SK-N-SH (cell line): ENCODE measurements around the gene CDK13.

Experiments used
- CHD2 ChIP-seq: fragments of 150-350 bp; IDR thresholded peaks from 2 replicates; pipeline ENCODE4 v1.6.1; 2018; ENCODE audit warnings: low read length; ENCODE audit not compliant: partially characterized antibody
- EP300 ChIP-seq, 2 experiments: IDR thresholded peaks; 2 replicates each; pipeline versions ENCODE4 v1.4.0 to v1.6.1; 2012; ENCODE audit warnings: borderline replicate concordance in 1 of 2, low read depth in 1 of 2, low read length in 1 of 2
- MAX ChIP-seq: IDR thresholded peaks from 2 replicates; pipeline ENCODE4 v1.4.0; 2012; ENCODE audit warnings: low read depth
- RAD21 ChIP-seq: IDR thresholded peaks from 2 replicates; pipeline ENCODE4 v1.6.1; 2012; ENCODE audit warnings: mild to moderate bottlenecking, low read length
- RCOR1 ChIP-seq: fragments of 150-350 bp; IDR thresholded peaks from 2 replicates; pipeline ENCODE4 v1.6.1; 2017; ENCODE audit warnings: antibody characterized with exemption, low read length
- USF1 ChIP-seq: IDR thresholded peaks from 2 replicates; pipeline ENCODE4 v1.4.0; 2012; ENCODE audit warnings: low read depth, borderline replicate concordance
- USF2 ChIP-seq: fragments of 150-350 bp; IDR thresholded peaks from 2 replicates; pipeline ENCODE4 v1.6.1; 2017; ENCODE audit warnings: antibody characterized with exemption, low read length, low read depth, borderline replicate concordance
- TF ChIP-seq, protein P1 (sequence below): fragments of 200-600 bp; sonication (generic); IDR thresholded peaks from 2 replicates; pipeline ENCODE4 v1.6.1; 2017; ENCODE audit warnings: antibody characterized with exemption, mild to moderate bottlenecking, moderate library complexity

DNA sequence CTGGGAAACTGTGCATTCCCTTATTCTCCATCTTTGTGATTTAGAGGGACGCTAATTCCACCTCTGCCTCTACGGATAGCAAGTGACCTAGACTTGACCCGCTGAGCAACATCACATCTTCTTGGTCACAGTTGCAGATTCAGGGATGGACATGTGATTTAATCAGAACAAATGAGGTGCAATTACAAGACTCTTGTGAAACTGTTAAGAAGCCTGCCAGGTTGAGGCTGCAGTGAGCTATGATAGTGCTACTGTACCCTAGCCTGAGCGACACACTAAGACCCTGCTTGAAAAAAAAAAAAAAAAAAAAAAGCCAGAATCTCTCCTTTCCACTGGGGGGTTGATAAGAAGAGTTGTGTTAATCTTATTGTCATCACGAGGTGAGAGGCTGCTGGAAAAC is 170.0 kb downstream of the CDK13 start:
- TF ChIP-seq, protein P1, sequence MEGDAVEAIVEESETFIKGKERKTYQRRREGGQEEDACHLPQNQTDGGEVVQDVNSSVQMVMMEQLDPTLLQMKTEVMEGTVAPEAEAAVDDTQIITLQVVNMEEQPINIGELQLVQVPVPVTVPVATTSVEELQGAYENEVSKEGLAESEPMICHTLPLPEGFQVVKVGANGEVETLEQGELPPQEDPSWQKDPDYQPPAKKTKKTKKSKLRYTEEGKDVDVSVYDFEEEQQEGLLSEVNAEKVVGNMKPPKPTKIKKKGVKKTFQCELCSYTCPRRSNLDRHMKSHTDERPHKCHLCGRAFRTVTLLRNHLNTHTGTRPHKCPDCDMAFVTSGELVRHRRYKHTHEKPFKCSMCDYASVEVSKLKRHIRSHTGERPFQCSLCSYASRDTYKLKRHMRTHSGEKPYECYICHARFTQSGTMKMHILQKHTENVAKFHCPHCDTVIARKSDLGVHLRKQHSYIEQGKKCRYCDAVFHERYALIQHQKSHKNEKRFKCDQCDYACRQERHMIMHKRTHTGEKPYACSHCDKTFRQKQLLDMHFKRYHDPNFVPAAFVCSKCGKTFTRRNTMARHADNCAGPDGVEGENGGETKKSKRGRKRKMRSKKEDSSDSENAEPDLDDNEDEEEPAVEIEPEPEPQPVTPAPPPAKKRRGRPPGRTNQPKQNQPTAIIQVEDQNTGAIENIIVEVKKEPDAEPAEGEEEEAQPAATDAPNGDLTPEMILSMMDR: no peak
- TF ChIP-seq USF2: no peak
- no peak for TF ChIP-seq RAD21
- no peak for TF ChIP-seq MAX
- TF ChIP-seq EP300 (IDR thresholded peaks at IDR 0.05; ENCODE audit: borderline replicate concordance in 1 of 2, low read depth in 1 of 2, low read length in 1 of 2): no peak
- TF ChIP-seq CHD2: no peak
- no peak for TF ChIP-seq RCOR1
- TF ChIP-seq USF1: no peak
